H9 (cell line): ENCODE measurements around the gene CD81. TPM values are rescaled to one million over a fixed set of nuclear protein-coding genes. Genes with fewer than 3 reads are reported as not detected.
A peak's percentile ranks its signal among the peaks of the same experiment; 100 is the strongest.

Experiments used
- DNase-seq: peaks from one replicate; pipeline ENCODE4 v3.0.0-alpha.2; 2017
- H2AFZ ChIP-seq: one replicate; pipeline ENCODE4 v1.6.1; 2013; ENCODE audit warnings: mild to moderate bottlenecking, low read length, control low read depth, moderate library complexity
- H2AK5ac ChIP-seq: 2 replicates; pipeline ENCODE4 v1.6.1; 2013; ENCODE audit warnings: low read length, control low read depth, mixed read lengths; ENCODE audit not compliant: insufficient read length
- H2BK120ac ChIP-seq: one replicate; pipeline ENCODE4 v1.6.1; 2013; ENCODE audit warnings: low read depth, mild to moderate bottlenecking, low read length, control low read depth, inconsistent platforms; ENCODE audit not compliant: poor library complexity, severe bottlenecking
- H2BK12ac ChIP-seq: 2 replicates; pipeline ENCODE4 v1.6.1; 2013; ENCODE audit warnings: low read length, control low read depth, mixed read lengths, low read depth; ENCODE audit not compliant: insufficient read length
- H2BK15ac ChIP-seq: 2 replicates; pipeline ENCODE4 v1.6.1; 2013; ENCODE audit warnings: low read depth, low read length, control low read depth
- H2BK20ac ChIP-seq: one replicate; pipeline ENCODE4 v1.6.1; 2013; ENCODE audit warnings: low read depth, mild to moderate bottlenecking, low read length, control low read depth, inconsistent platforms; ENCODE audit not compliant: poor library complexity, severe bottlenecking
- H2BK5ac ChIP-seq: 2 replicates; pipeline ENCODE4 v1.6.1; 2013; ENCODE audit warnings: low read length, control low read depth, mixed read lengths; ENCODE audit not compliant: insufficient read length
- H3K14ac ChIP-seq: 2 replicates; pipeline ENCODE4 v1.6.1; 2013; ENCODE audit warnings: low read length, control low read depth; ENCODE audit not compliant: insufficient read depth
- H3K18ac ChIP-seq: 2 replicates; pipeline ENCODE4 v1.6.1; 2013; ENCODE audit warnings: low read depth, mild to moderate bottlenecking, mixed read lengths, low read length, control low read depth; ENCODE audit not compliant: insufficient read length
- H3K23ac ChIP-seq: 2 replicates; pipeline ENCODE4 v1.6.1; 2013; ENCODE audit warnings: low read length, control low read depth, mixed read lengths, low read depth; ENCODE audit not compliant: insufficient read length
- H3K23me2 ChIP-seq: 2 replicates; pipeline ENCODE4 v1.6.1; 2013; ENCODE audit warnings: low read depth, mild to moderate bottlenecking, mixed read lengths, low read length, control low read depth; ENCODE audit not compliant: insufficient read length, poor library complexity, severe bottlenecking
- H3K27ac ChIP-seq: 2 replicates; pipeline ENCODE4 v1.5.1; 2013; ENCODE audit warnings: low read length, control low read depth, mixed read lengths, low read depth; ENCODE audit not compliant: insufficient read length
- H3K27me3 ChIP-seq: 2 replicates; pipeline ENCODE4 v1.6.1; 2013; ENCODE audit warnings: low read length, control low read depth, inconsistent platforms; ENCODE audit not compliant: insufficient read depth
- H3K4ac ChIP-seq: 2 replicates; pipeline ENCODE4 v1.6.1; 2013; ENCODE audit warnings: low read depth, mild to moderate bottlenecking, control low read depth, inconsistent platforms, low read length, moderate library complexity
- H3K4me1 ChIP-seq: 2 replicates; pipeline ENCODE4 v1.6.1; 2013; ENCODE audit warnings: low read length, control low read depth, inconsistent platforms; ENCODE audit not compliant: insufficient read depth
- H3K4me2 ChIP-seq: 2 replicates; pipeline ENCODE4 v1.6.1; 2013; ENCODE audit warnings: low read length, control low read depth, mixed read lengths; ENCODE audit not compliant: insufficient read length, insufficient read depth
- H3K56ac ChIP-seq: 2 replicates; pipeline ENCODE4 v1.6.1; 2013; ENCODE audit warnings: low read depth, mild to moderate bottlenecking, mixed read lengths, low read length, control low read depth; ENCODE audit not compliant: insufficient read length
- H3K79me1 ChIP-seq: 2 replicates; pipeline ENCODE4 v1.6.1; 2013; ENCODE audit warnings: low read depth, mild to moderate bottlenecking, moderate library complexity, low read length, control low read depth, inconsistent platforms; ENCODE audit not compliant: insufficient read depth, poor library complexity, severe bottlenecking
- H3K79me2 ChIP-seq: 2 replicates; pipeline ENCODE4 v1.6.1; 2013; ENCODE audit warnings: low read length, control low read depth, inconsistent platforms; ENCODE audit not compliant: insufficient read depth
- H3K9ac ChIP-seq: 2 replicates; pipeline ENCODE4 v1.6.1; 2013; ENCODE audit warnings: low read length, control low read depth, mixed read lengths; ENCODE audit not compliant: insufficient read length; ENCODE audit errors: extremely low read depth
- H3K9me3 ChIP-seq: one replicate; pipeline ENCODE4 v1.6.1; 2013; ENCODE audit warnings: low read depth, low read length, inconsistent platforms; ENCODE audit not compliant: control insufficient read depth
- H3T11ph ChIP-seq: one replicate; pipeline ENCODE4 v1.6.1; 2013; ENCODE audit warnings: mild to moderate bottlenecking, low read length, control low read depth, inconsistent platforms
- H4K20me1 ChIP-seq: one replicate; pipeline ENCODE4 v1.6.1; 2013; ENCODE audit not compliant: control insufficient read depth, insufficient read length, insufficient read depth
- H4K5ac ChIP-seq: 2 replicates; pipeline ENCODE4 v1.6.1; 2013; ENCODE audit warnings: low read depth, mild to moderate bottlenecking, mixed read lengths, low read length, control low read depth; ENCODE audit not compliant: insufficient read length
- H4K8ac ChIP-seq: replicated peaks from 2 replicates; pipeline ENCODE4 v1.6.1; 2013; ENCODE audit warnings: low read length, control low read depth, mixed read lengths, low read depth; ENCODE audit not compliant: insufficient read length
- H4K91ac ChIP-seq: 2 replicates; pipeline ENCODE4 v1.6.1; 2013; ENCODE audit warnings: low read depth, mild to moderate bottlenecking, moderate library complexity, mixed read lengths, low read length, control low read depth; ENCODE audit not compliant: insufficient read length
- H3K27ac Mint-ChIP-seq, 3 experiments: 2 replicates in 2 of 3; 3 replicates in 1 of 3; pipeline ENCODE4 v1.8.0; 2020 to 2021; ENCODE audit warnings: mixed read lengths in 3 of 3, mild to moderate bottlenecking in 1 of 3, moderate library complexity in 1 of 3
- H3K27me3 Mint-ChIP-seq: 2 replicates; pipeline ENCODE4 v1.8.0; 2021; ENCODE audit warnings: low read depth, mild to moderate bottlenecking, moderate library complexity, mixed read lengths
- H3K36me3 Mint-ChIP-seq, 3 experiments: 2 replicates in 2 of 3; 3 replicates in 1 of 3; pipeline ENCODE4 v1.8.0; 2020 to 2021; ENCODE audit warnings: low read depth in 3 of 3, mixed read lengths in 3 of 3; ENCODE audit not compliant: insufficient read depth in 1 of 3
- H3K4me1 Mint-ChIP-seq, 2 experiments: 2 replicates each; pipeline ENCODE4 v1.8.0; 2020; ENCODE audit warnings: mixed read lengths in 2 of 2
- H3K4me3 Mint-ChIP-seq, 2 experiments: 2 replicates in 1 of 2; 3 replicates in 1 of 2; pipeline ENCODE4 v1.8.0; 2020 to 2021; ENCODE audit warnings: mild to moderate bottlenecking in 2 of 2, mixed read lengths in 2 of 2, moderate library complexity in 1 of 2
- H3K9me3 Mint-ChIP-seq, 2 experiments: 2 replicates in 1 of 2; 3 replicates in 1 of 2; pipeline ENCODE4 v1.8.0; 2020; ENCODE audit warnings: mild to moderate bottlenecking in 2 of 2, mixed read lengths in 2 of 2, moderate library complexity in 1 of 2
- CTCF ChIP-seq: fragments of 200-600 bp; sonication (generic); conservative IDR thresholded peaks from 3 replicates; pipeline ENCODE4 v1.8.0; 2021; ENCODE audit warnings: antibody characterized with exemption, mild to moderate bottlenecking
- WGBS: extraction: QIAGEN DNeasy Blood & Tissue Kit; methylation state at CpG from one replicate; pipeline ENCODE4 v1.1.7; 2013; ENCODE audit warnings: missing lambda C conversion rate, low lambda C conversion rate, mixed read lengths; ENCODE audit not compliant: insufficient read length; ENCODE audit errors: extremely low coverage; 5-methylcytosine and 5-hydroxymethylcytosine counted together
- total RNA-seq: library from RNA; stranded (reverse); gene quantifications from 2 replicates; pipeline ENCODE4 v1.2.1, GENCODE V29; 2021

Gene CD81
- total RNA-seq, 1 experiment from 2014 or later = 246 TPM

- H2BK12ac ChIP-seq = no peak overlapping the region
- no peaks in the 10 kb centered on the region for H3K4me1 ChIP-seq
- no peak overlapping the region for H3K27ac ChIP-seq
- peak overlapping the region in 1 of 3 experiments; percentile 27; a peak in 1 of 7 replicates for H3K27ac Mint-ChIP-seq
- no peak overlapping the region for H3K4ac ChIP-seq
- TF ChIP-seq CTCF = no peak
- no peak overlapping the region for H3K23ac ChIP-seq
- no peaks in the 10 kb centered on the region for H4K20me1 ChIP-seq
- no peak overlapping the region for H4K91ac ChIP-seq
- H4K5ac ChIP-seq = no peak overlapping the region
- H3T11ph ChIP-seq = no peak overlapping the region
- H3K56ac ChIP-seq = no peak overlapping the region
- H2BK5ac ChIP-seq = no peak overlapping the region
- H3K4me3 Mint-ChIP-seq = peak overlapping the region; percentile 51 to 78
- no peaks in the 10 kb centered on the region for H3K79me1 ChIP-seq
- no peaks in the 10 kb centered on the region; the same call in 1 of the 2 replicates for H3K27me3 ChIP-seq
- H2BK20ac ChIP-seq = no peak overlapping the region
- H2BK15ac ChIP-seq = no peak overlapping the region
- no peak overlapping the region for H2AFZ ChIP-seq
- H3K27me3 Mint-ChIP-seq = peaks cover 4% of the 10 kb centered on the region
- H3K79me2 ChIP-seq = peaks cover 23% of the 10 kb centered on the region; the same call in 1 of the 2 replicates
- H4K8ac ChIP-seq = no peak overlapping the region
- H3K23me2 ChIP-seq = peaks cover 11% of the 10 kb centered on the region
- H3K9me3 Mint-ChIP-seq = peaks cover 0 to 2% of the 10 kb centered on the region in 2 experiments; a peak in 1 of 5 replicates
- no peak overlapping the region for H2BK120ac ChIP-seq
- peaks cover 0 to 7% (median 5%) of the 10 kb centered on the region in 3 experiments; a peak in 5 of 7 replicates for H3K36me3 Mint-ChIP-seq
- H3K4me2 ChIP-seq = no peak overlapping the region
- H3K4me1 Mint-ChIP-seq = peaks cover 9 to 15% of the 10 kb centered on the region in 2 experiments
- no peak overlapping the region for H3K18ac ChIP-seq
- H3K9ac ChIP-seq = no peak overlapping the region
- no peak overlapping the region for H2AK5ac ChIP-seq
- no peak for DNase-seq
- H3K14ac ChIP-seq = no peak overlapping the region
- H3K9me3 ChIP-seq = no peaks in the 10 kb centered on the region
- no CpG with 5 or more reads among the region's 16 CpGs for WGBS
These were observed 1.1 kb upstream of the CD81 start for GRCh38 chr11:2375964-2376551.
